Measurements from ENCODE around the gene HDDC2. TPM values are rescaled to one million over a fixed set of nuclear protein-coding genes. Genes with fewer than 3 reads are reported as not detected.

The HDDC2 gene
- total and polyA plus RNA-seq, 9 of the 15 experiments (the other 6 are each of a cell fraction or from before 2014, with no cell fraction given): 194 to 632 (median 294) TPM

DNA sequence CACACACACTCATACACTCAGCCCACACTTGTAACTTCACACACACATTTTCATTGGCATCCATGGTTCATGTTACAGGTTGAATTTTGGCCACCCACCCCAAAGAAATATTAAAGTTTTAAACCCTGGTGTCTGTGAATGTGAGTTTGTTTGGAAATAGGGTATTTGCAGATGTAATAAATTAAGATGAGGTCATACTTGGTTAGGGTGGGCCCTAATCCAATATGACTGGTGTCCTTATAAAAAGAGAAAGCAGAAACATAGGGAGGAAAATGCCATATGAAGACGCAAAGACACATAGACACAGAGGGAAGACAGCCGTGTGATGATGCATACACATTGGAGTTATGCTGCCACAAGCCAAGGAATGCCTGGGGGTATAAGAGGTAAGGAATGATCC lies 39.7 kb upstream of the HDDC2 start:
- Histone ChIP-seq H3K27ac (ENCODE audit: extremely low read depth, low read depth, low read length) (no peak overlapping the region), H3K9ac (ENCODE audit: insufficient read depth in 1 of 2, low read depth in 2 of 2, low read length in 2 of 2) (no peak overlapping the region), H3K9me3 (replicated peaks; ENCODE audit: control insufficient read depth, insufficient read depth, low read depth, low read length) (no peaks in the 10 kb centered on the region), H3K4me1 (replicated peaks in 1 of 2; ENCODE audit: control insufficient read depth in 2 of 2, insufficient read depth in 2 of 2, low read length in 2 of 2) (no peaks in the 10 kb centered on the region), H3K79me2 (ENCODE audit: control insufficient read depth, insufficient read depth, low read length) (no peaks in the 10 kb centered on the region), H4K20me1 (replicated peaks; ENCODE audit: control insufficient read depth, insufficient read depth, low read length) (no peaks in the 10 kb centered on the region), H3K4me3 (no peak overlapping the region), H2AFZ (ENCODE audit: low read depth, low read length) (no peak overlapping the region), H3K36me3 (ENCODE audit: control insufficient read depth, insufficient read depth, low read length) (no peaks in the 10 kb centered on the region), H3K9me1 (ENCODE audit: control insufficient read depth, insufficient read depth, low read length) (no peaks in the 10 kb centered on the region), H3K4me2 (ENCODE audit: insufficient read depth, low read length) (no peak overlapping the region), H3K27me3 (ENCODE audit: control insufficient read depth in 2 of 2, insufficient read depth in 2 of 2, low read length in 2 of 2) (peaks cover 8 to 14% of the 10 kb centered on the region in 2 experiments)
- POLR2A ChIA-PET: no interaction called here
- no peak for FAIRE-seq
- in situ Hi-C loops (cut with MboI) (no loop called here), intact Hi-C loops (cut with micrococcal nuclease) (no loop called here)
- no peak for ATAC-seq
- CTCF ChIA-PET (ENCODE audit: low intra/inter-chr PET ratio): no interaction called here
- BruUV-seq (replicated peaks): no TSS peak
- WGBS (ENCODE audit: insufficient coverage, low coverage, missing lambda C conversion rate): 0% methylated on average over 2 of the region's 2 CpGs
- DNase-seq (ENCODE audit: extremely low read depth in 1 of 4, low spot score in 3 of 4): no peak
- TF ChIP-seq U2AF1 (optimal IDR thresholded peaks at IDR 0.05; ENCODE audit: low read depth, low read length) (no peak), TAL1 (IDR thresholded peaks at IDR 0.05) (no peak), PYGO2 (tag; IDR thresholded peaks at IDR 0.05) (no peak), CREBBP (IDR thresholded peaks at IDR 0.05; ENCODE audit: low read depth, low read length) (no peak), ZFP1 (CRISPR knock-in tag; IDR thresholded peaks at IDR 0.05) (no peak), HMGN3 (IDR thresholded peaks at IDR 0.05; ENCODE audit: borderline replicate concordance, extremely low read depth, insufficient read length, low read depth, low read length) (no peak), ZNF583 (CRISPR knock-in tag; IDR thresholded peaks at IDR 0.05) (no peak), SAFB (IDR thresholded peaks at IDR 0.05; ENCODE audit: borderline replicate concordance, low read depth, low read length) (no peak), POU5F1 (IDR thresholded peaks at IDR 0.05; ENCODE audit: borderline replicate concordance, low read depth, low read length, partially characterized antibody) (no peak), HNRNPLL (IDR thresholded peaks at IDR 0.05; ENCODE audit: low read depth, low read length, poor library complexity, severe bottlenecking) (no peak)
- TF ChIP-seq, protein P1, sequence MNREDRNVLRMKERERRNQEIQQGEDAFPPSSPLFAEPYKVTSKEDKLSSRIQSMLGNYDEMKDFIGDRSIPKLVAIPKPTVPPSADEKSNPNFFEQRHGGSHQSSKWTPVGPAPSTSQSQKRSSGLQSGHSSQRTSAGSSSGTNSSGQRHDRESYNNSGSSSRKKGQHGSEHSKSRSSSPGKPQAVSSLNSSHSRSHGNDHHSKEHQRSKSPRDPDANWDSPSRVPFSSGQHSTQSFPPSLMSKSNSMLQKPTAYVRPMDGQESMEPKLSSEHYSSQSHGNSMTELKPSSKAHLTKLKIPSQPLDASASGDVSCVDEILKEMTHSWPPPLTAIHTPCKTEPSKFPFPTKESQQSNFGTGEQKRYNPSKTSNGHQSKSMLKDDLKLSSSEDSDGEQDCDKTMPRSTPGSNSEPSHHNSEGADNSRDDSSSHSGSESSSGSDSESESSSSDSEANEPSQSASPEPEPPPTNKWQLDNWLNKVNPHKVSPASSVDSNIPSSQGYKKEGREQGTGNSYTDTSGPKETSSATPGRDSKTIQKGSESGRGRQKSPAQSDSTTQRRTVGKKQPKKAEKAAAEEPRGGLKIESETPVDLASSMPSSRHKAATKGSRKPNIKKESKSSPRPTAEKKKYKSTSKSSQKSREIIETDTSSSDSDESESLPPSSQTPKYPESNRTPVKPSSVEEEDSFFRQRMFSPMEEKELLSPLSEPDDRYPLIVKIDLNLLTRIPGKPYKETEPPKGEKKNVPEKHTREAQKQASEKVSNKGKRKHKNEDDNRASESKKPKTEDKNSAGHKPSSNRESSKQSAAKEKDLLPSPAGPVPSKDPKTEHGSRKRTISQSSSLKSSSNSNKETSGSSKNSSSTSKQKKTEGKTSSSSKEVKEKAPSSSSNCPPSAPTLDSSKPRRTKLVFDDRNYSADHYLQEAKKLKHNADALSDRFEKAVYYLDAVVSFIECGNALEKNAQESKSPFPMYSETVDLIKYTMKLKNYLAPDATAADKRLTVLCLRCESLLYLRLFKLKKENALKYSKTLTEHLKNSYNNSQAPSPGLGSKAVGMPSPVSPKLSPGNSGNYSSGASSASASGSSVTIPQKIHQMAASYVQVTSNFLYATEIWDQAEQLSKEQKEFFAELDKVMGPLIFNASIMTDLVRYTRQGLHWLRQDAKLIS (CRISPR knock-in tag; IDR thresholded peaks at IDR 0.05): no peak
- TF ChIP-seq, protein P2, sequence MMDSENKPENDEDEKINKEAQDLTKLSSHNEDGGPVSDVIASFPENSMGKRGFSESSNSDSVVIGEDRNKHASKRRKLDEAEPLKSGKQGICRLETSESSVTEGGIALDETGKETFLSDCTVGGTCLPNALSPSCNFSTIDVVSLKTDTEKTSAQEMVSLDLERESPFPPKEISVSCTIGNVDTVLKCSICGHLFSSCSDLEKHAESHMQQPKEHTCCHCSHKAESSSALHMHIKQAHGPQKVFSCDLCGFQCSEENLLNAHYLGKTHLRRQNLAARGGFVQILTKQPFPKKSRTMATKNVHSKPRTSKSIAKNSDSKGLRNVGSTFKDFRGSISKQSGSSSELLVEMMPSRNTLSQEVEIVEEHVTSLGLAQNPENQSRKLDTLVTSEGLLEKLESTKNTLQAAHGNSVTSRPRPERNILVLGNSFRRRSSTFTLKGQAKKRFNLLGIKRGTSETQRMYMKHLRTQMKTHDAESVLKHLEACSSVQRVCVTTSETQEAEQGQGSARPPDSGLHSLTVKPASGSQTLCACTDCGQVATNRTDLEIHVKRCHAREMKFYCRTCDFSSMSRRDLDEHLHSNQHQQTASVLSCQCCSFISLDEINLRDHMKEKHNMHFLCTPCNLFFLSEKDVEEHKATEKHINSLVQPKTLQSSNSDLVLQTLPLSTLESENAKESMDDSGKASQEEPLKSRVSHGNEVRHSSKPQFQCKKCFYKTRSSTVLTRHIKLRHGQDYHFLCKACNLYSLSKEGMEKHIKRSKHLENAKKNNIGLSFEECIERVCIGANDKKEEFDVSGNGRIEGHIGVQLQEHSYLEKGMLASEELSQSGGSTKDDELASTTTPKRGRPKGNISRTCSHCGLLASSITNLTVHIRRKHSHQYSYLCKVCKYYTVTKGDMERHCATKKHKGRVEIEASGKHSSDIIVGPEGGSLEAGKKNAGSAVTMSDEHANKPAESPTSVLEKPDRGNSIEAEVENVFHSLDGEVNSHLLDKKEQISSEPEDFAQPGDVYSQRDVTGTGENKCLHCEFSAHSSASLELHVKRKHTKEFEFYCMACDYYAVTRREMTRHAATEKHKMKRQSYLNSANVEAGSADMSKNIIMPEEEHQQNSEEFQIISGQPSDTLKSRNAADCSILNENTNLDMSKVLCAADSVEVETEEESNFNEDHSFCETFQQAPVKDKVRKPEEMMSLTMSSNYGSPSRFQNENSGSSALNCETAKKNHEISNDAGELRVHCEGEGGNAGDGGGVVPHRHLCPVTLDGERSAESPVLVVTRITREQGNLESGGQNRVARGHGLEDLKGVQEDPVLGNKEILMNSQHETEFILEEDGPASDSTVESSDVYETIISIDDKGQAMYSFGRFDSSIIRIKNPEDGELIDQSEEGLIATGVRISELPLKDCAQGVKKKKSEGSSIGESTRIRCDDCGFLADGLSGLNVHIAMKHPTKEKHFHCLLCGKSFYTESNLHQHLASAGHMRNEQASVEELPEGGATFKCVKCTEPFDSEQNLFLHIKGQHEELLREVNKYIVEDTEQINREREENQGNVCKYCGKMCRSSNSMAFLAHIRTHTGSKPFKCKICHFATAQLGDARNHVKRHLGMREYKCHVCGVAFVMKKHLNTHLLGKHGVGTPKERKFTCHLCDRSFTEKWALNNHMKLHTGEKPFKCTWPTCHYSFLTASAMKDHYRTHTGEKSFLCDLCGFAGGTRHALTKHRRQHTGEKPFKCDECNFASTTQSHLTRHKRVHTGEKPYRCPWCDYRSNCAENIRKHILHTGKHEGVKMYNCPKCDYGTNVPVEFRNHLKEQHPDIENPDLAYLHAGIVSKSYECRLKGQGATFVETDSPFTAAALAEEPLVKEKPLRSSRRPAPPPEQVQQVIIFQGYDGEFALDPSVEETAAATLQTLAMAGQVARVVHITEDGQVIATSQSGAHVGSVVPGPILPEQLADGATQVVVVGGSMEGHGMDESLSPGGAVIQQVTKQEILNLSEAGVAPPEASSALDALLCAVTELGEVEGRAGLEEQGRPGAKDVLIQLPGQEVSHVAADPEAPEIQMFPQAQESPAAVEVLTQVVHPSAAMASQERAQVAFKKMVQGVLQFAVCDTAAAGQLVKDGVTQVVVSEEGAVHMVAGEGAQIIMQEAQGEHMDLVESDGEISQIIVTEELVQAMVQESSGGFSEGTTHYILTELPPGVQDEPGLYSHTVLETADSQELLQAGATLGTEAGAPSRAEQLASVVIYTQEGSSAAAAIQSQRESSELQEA (IDR thresholded peaks at IDR 0.05; ENCODE audit: low read depth): no peak
